Forelimb muscle (tissue), 1 donor: ENCODE results near the gene KLHL3. TPM values are rescaled to one million over a fixed set of nuclear protein-coding genes. Genes with fewer than 3 reads are reported as not detected.

Experiments used
- DNase-seq: peaks from one replicate; pipeline ENCODE4 v3.0.0-alpha.2; 2013; ENCODE audit warnings: low read depth
- polyA plus RNA-seq: library from polyadenylated mRNA; unstranded; fragments of 120-200 nt; gene quantifications from one replicate; pipeline ENCODE4 v1.2.1, GENCODE V29; 2013; ENCODE audit not compliant: insufficient read length

KLHL3 gene
- polyA plus RNA-seq, 1 donor = 4.4 TPM

DNA sequence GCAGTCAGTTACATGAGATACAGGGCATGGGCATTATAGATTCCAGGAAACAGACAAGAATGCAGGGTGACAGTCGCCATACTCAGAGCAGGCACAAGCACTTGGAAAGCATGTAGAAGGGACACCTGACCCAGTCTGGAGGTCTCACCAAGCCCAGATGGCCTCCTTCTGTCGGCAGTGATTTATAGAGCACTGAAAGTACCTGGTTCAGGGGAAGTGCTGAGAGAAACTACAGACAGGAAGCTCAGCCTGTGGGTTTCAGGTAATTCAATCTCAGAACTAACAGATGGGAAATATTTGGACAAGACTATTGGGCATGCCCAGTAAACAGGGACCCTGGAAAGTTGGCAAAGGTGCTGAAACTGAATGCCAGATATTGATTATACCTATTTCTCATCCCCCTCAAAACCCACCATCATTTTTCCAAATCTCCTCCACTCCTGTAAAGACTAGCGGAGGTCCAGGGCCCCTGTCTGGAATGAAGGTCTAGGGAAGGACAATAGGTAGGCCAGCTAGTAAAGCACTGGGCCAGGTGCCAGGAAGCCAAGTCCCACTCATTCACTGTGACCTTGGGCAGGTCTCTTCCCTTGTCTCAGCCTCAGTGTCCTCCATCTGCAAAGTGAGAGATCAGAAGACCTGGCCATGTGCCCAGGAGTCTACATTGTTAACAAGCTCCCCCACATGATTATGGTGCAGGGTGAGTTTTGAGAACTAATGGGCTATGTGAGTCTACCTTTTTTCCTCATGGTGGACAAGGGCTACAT is 26.9 kb downstream of the KLHL3 start:
- DNase-seq = no peak

DNA sequence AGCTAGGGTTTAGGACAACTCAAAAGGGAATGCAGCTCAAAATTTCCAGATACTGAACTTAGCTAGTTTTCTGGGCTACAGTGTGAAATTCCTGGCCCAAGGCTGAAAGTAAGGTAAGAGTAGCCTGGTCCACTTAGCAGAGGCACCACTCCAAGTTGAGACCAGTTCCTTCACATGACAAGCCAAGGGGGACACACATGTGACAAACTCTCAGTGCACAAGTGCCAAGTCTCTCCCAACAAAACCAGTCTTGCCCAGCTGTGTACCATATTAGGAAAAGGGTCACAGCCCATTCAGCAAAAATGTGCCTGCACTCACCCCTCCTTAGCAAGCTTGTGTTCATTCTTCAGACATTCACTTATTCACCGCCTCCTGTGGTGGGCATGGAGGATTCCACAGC is 27.8 kb downstream of the KLHL3 start:
- DNase-seq = no peak

DNA sequence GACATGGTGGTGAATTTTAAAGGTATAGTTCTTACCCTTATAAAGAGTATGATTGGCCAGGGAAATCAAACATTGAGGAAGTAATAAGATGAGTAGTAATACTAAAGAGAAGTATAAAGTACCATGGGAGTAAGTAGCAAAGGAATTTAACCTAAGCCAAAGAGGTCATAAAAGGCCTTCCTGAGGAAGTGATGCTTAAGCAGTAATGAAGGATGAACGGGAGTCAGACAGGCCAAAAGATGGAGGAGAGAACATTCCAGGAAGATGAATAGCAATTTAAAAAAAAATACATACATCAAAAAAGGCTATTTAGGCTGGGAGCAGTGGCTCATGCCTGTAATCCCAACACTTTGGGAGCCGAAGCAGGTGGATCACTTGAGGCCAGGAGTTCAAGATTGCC is 29.0 kb downstream of the KLHL3 start:
- no peak for DNase-seq

DNA sequence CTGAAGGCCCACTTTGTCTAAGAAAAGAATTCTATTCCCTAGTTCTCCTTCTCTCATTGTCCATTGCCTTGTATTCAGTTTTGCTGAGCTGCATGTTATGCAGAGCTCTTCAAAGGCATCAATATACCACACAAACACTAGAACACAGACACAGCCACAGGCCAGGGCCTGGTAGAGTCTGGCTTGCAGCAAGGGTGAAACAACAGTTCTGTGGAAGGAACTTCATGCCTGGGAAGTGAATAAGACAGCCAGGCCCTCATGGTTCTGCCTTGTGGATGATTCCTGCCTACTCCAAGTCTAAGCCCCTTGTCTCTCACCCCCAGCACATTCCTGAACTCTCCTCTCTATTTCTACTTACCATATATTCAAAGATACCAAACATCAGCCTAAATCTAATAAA is 30.8 kb downstream of the KLHL3 start:
- no peak for DNase-seq

DNA sequence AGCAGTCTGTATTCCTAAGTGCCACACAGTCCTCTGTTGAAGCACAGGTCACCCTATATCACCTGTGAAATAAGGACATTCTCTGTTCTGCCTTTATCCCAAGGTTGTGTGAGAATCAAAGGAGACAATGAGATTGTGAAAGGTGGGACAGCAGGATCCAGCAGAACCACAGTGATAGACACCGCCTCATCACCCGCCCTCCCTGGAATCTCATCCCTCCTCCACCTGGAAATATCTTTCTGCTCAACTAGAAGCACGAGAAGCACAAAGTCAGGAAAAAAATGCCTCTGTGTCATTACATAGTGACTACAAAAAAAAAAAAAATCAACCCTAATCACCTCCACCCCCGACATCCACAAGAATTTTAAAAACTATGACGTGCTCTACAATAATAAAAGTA is 32.3 kb downstream of the KLHL3 start:
- no peak for DNase-seq

DNA sequence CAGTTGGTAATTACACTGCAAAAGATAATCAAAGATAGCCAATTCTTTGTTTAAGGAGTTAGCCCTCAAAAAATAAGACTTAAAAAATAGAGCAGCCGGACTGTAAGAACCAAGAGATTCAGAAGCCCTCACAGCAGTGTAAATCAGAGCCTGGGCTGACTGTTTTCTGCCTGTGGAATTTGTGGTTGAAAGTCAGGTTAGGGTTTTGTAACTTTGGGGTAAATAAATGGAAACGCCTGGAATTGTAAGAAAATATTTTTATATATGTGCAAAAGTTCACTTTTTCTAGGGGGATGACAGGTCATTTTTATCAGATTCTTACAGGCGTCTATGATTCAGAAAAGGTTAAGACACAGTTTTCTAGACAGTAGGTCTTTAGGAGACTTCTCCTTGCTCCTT is 35.6 kb downstream of the KLHL3 start:
- DNase-seq = no peak

DNA sequence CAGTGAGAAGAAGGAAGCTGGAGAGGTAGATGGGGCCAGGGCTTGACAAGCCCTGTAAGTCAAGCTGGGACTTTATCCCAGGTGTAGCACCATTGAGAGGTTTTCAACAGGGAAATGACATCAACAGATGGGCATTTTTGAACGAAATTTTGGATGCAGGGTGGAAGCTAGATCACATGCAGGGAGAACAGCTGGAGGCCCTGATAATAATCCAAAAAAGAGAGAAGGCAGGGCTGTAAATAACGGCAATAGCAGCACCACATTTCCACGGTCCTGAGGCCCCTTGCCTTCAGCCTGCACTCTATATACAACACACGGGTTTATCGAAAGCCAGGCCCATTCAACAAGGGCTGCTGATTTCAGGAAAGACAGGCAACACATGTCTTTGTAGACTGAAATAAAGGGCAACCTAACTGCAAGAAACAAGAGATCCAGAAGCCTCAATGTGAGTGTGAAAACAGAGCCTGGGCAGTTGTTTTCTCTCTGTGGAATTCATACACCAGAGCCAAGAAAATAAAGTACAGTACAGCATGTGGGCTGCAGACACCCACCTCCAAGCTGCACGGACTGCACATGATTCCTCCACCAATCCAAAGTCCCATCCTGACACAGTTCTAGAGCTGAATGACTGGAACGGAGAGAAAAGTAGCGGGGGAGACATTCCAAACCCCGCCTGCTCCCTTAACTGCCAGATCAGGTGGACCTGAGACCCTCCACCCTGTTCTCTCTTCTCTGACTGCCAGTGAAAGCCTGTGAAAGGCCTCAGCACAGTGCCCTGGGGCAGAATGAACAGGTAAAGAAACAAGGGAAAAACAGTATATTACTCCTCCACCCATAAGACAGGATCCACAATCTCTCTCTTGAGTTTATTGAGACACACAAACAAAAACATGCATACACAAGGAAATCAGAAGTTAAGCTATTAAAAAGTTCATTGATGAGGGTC is 36.3 kb downstream of the KLHL3 start:
- no peak for DNase-seq

DNA sequence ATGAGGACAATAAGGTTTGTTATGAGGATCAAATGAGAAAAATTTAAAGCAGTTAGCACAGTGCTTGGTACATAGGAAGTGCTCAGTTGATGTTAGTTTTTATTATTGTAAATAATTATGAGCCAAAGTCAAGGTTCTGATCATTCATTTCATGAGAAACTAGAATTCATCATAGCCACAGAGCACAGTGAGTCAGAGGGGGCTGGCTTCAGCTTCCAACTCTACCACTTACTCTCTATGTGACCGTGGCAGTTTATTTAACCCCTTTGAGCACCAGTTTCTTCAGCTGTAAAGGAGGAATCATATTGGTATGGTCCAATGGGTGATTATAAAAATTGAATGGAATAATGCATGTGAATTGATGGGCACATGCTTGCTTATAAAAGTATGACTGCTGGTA is 39.4 kb downstream of the KLHL3 start:
- no peak for DNase-seq

DNA sequence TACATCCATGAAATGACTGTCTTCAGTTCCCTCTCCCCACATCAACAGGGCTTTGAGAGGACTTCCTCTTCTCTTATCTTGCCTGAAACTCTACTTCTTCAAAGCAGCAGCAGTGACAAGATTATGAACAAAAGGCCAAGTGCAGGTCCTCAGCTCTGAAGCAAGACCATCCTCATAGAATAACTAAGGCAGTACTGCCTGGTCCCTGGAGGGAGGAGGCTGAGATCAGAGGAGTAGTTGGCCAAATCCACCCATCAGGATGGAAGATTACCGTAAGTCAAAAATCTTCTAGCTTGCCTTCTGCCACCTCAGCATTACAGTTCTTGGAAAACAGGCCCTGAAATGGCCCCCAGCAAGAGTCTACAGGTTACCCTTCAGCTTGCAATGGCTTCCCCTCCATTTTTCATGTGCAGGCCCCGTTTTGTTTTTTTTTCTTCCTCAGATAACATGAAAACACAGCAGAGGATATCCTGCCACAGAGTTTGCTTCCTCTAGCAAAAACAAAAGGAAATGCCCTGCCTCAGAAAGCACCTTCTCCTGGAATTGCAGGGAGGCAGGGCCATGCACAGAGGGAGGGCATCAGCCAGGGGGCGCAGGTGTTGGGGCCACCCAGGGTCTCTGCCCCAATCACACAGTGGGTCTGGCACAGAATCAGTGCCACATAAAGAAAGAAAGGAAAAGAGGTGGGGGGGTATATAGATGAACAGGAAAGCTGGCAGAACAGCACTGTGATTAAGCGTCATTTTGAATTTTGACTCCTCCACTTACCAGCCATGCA is 40.0 kb downstream of the KLHL3 start:
- no peak for DNase-seq

DNA sequence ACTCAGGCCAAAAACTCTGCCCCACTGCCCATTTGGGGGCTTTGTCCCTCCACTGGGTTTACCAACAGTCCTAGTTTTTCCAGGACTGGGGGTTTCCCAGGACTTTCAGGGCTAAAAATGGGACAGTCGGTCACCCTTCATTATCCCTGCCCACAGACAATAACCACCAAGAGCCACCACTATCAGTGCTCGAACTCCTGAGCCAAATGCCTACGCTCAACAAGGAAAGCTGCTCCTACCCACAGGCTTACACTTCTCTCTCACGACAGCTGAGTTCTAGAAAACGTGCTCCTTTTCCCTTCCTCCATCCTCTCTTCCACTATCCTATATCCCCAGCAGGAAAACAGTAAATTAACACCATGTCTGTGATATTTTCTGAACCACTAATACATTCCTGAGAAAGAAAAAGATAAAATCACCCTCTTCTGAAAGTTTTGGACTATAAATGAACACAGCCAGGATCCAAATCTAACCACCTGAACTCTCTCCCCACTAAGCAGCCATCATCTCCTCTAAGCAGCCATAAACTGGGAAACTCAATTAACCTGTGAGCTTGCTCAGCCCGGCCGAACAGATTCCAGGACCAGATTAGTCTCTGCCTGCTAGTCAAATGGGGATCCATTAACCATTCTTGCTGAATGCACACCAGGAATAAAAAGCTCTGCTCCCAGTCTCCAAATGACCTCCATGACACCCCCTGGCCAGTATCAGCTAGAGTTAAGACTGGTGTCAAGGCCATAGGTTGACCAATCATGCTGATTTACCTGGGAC is 41.8 kb downstream of the KLHL3 start:
- no peak for DNase-seq

DNA sequence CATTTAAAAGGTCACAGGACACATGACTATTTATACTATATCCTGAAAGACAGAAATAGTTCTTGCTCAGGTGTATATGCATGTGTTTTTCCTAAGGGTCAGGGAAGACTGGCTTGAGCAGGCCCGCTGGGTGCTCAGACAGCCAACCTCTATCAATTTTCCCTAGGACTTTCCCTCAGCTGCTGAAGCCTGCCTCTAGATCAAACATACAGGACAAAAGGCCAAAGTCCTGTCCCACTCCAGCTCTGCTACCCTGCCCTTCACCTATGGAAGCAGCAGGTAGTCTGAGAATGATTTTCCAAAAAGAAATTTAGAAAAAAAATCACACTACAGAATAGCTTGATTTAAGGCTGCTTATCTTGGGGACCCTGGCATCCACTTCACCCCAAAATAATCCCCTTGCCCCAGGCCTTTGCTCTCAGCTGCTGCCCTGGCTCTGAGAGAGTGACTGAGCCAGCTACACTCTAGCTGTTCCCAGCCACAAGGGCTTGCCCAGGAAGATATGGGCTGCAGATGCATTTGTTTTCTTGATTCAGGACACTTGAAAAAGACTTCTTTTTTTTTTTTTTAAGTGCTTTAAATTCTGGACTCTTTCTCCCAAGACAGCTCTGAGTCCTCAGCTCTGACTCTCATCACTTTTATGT is 42.5 kb downstream of the KLHL3 start:
- DNase-seq = no peak

DNA sequence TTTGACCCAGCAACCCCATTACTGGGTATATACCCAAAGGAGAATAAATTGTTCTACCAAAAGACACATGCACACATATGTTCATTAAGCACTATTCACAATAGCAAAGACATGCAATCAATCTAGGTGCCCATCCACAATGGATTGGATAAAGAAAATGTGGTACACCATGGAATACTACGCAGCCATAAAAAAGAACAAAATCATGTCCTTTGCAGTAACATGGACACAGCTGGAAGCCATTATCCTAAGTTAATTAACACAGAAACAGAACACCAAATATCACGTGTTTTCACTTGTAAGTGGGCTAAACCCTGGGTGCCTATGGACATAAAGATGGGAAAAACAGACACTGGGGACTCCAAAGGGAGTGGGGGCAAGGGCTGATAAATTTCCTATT is 46.6 kb downstream of the KLHL3 start:
- no peak for DNase-seq

DNA sequence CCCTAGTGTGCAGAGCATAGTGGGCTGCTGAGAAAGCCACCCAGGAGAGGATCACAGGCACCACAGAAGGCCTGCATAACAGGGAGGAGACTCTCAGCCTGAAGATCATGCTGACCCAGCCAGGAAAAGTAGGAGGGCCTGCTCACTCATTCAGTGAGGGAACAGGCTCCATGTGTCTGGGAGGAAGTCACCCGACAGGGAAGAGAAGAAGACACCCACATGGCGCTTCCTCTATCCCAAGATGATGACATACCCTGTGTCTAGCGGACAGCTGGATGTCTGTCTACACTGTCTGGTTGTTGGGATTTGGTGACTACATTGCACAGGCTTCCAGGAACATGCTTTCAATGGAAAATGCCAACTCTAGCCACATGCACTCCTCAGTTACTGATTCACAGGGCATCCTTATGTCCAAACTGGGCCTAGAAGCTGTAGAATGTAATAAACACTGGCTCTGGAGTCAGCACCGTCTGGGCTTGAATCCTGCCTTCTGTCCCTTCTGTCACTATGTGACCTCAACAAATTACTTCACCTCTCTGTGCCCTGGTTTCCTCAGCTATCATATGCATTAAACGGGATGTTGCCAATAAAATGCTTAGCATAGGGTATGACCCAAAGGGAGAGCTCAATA is 47.6 kb downstream of the KLHL3 start:
- DNase-seq = no peak

DNA sequence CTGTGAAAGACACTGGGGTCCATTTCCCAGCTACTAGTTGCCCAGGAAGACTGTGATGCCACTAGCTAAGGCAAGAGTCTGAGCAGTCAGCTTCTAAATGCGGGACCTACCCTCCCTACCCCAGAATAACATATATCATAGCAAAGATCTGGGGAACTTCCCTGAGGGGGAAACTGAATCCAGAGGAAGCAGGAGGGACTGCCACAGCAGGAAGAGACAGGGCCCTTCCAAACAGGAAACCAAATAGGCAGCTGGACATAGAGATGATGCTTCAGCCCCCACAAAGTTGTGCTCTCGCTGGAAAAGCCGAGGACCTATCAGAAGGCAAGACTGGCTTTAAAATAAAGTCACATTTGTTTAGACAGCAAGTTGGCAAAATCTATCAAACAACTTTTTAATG is 51.1 kb downstream of the KLHL3 start:
- DNase-seq = no peak

DNA sequence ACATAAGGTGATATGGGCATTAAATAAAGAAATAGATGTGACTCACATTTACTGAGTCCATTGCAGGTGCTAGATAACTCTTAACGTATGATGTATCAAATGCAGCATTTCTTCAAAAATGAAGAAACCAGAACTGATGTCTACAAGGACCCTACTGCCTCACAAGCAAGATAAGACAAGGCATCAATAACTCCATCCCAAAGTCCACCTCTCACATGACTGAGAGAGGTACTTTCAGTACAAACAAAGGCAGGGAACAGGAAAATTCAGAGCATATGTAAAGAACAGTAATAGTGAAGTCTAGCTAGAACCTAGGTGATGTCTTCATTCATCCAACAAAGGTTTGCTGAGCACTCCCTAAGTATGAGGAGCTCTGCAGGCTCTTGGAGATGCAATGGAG is 54.7 kb downstream of the KLHL3 start:
- no peak for DNase-seq

DNA sequence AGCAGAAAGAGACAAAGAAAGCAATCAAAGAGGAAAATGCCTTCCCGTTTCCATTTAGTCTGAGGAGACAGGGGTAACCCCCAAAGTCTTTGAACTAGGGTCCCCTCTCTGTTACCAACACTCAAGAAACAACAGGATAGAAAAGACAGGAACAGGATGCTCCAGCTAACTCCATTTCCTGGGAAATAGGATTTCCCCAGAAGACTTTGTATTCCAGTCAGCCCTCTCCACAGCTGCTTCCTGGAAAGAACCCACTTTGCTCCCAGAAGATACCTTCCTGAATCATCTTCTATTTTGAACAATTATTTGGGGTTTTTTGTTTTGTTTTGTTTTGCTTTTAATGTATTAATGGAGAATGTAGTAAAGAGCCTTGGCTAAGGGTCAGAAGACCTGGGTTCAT is 56.0 kb downstream of the KLHL3 start:
- DNase-seq = no peak

DNA sequence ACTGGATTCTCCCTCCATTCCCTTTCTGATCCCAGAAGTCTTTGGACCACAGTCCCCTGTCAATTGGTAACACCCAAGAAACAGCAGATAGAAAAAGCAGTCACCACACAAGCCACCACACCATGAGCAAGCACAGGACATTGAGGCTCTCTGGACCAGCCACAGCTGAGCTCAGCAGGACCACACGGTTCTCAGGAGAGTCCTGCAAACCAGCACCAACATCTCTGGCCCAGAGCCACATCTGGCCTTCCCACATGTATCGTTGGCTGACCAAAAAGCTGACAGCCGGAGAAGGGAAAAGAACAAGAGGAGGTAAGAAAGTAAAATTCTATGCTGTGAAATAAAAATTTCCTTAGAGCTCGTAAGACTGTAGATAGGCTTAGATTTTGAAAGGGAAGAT is 56.7 kb downstream of the KLHL3 start:
- no peak for DNase-seq

DNA sequence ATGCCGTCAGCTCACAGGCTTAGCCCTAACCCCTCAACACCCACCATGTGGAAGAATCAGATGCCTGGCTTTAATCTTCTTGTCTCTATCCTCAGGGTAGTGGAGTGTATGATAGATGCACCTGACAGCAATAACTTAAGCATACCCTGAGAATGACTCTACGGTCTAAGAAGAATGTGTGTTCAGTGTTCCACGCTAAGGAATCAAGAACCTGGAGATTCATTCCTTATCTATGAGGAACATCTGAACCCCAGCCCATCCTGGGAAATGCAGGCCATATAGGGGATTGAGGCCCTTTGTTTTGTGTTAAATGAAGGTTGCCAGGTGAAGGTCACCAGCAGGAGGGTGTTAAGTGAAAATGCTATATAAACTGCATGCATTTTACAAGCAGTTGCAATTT is 63.0 kb downstream of the KLHL3 start:
- DNase-seq = no peak

DNA sequence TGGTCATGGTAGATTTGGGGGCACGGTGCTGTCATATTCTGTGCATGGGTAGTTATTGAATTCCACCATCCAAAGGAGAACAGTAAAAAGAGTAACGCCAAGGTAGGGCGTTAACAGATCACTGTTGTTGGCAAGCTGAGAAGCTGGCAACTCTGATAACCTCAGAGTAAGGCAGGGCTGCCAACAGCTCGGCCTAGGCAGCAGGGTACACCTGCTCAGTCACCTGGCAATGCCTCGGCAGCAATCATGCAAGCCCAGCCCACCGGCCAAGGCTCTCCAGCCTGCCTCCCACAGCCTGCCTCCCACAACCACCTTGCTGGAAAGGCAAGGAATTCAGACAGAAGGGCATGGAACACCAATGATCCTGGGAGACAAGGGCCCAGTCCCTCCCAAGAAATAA is 63.9 kb downstream of the KLHL3 start:
- no peak for DNase-seq

DNA sequence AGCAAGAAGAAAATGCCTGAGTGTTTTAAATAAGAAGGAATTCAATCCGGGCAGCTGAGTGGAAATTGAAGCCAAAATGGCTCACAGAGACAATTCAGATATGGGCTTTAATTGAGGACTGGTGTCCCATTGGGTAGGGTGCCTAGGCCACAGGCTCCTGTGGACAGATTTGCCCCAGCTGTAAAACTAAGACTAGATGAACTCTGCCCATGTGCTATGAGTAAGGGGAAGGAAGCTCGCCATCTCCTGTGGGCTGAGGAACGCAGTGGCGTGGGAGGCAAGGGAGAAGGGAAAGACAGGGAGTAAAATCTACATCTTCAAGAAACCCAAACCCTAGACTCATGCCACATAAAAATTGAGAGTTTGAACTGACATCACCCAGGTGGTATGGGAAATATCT is 66.1 kb downstream of the KLHL3 start:
- DNase-seq = no peak

DNA sequence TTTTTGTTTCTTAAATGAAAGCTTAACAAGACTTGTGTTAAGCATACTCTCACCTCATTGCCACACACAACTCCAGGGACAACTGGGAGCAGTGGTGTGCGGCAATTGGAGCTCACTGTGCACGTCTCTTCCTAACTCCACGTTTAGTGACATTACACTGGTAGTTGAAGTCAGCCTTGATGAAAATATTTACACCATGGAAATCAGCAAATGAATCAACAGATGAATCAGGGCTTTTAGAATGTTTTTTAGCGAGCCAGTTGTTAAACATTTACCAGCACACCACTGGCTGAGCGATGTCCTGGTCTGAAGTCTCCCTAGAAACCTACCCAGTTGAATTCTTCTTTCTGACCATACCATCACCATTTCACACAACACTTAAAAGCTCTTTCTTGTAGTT is 67.3 kb downstream of the KLHL3 start:
- DNase-seq = no peak
